OCI-LY7 (cell line): ENCODE data around the gene TMEM143.

Experiments used
- EZH2phosphoT487 ChIP-seq: fragments of 200-600 bp; sonication (generic); IDR thresholded peaks from 2 replicates; pipeline ENCODE4 v1.6.1; 2018; ENCODE audit warnings: low read depth, borderline replicate concordance, mild to moderate bottlenecking, mixed run types, antibody characterized with exemption, low read length, moderate library complexity, mixed read lengths
- TF ChIP-seq, protein P1 (sequence below): fragments of 200-600 bp; sonication (generic); conservative IDR thresholded peaks from 2 replicates; pipeline ENCODE4 v1.5.1; 2014; ENCODE audit warnings: mild to moderate bottlenecking, antibody characterized with exemption, low read length, moderate library complexity, mixed read lengths

GRCh38 chr19:48321622-48322591 lies 41.8 kb downstream of the TMEM143 start:
- TF ChIP-seq, protein P1, sequence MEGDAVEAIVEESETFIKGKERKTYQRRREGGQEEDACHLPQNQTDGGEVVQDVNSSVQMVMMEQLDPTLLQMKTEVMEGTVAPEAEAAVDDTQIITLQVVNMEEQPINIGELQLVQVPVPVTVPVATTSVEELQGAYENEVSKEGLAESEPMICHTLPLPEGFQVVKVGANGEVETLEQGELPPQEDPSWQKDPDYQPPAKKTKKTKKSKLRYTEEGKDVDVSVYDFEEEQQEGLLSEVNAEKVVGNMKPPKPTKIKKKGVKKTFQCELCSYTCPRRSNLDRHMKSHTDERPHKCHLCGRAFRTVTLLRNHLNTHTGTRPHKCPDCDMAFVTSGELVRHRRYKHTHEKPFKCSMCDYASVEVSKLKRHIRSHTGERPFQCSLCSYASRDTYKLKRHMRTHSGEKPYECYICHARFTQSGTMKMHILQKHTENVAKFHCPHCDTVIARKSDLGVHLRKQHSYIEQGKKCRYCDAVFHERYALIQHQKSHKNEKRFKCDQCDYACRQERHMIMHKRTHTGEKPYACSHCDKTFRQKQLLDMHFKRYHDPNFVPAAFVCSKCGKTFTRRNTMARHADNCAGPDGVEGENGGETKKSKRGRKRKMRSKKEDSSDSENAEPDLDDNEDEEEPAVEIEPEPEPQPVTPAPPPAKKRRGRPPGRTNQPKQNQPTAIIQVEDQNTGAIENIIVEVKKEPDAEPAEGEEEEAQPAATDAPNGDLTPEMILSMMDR: no peak
- TF ChIP-seq EZH2phosphoT487: no peak
